ENCODE measurements around the gene SIM1.

DNA sequence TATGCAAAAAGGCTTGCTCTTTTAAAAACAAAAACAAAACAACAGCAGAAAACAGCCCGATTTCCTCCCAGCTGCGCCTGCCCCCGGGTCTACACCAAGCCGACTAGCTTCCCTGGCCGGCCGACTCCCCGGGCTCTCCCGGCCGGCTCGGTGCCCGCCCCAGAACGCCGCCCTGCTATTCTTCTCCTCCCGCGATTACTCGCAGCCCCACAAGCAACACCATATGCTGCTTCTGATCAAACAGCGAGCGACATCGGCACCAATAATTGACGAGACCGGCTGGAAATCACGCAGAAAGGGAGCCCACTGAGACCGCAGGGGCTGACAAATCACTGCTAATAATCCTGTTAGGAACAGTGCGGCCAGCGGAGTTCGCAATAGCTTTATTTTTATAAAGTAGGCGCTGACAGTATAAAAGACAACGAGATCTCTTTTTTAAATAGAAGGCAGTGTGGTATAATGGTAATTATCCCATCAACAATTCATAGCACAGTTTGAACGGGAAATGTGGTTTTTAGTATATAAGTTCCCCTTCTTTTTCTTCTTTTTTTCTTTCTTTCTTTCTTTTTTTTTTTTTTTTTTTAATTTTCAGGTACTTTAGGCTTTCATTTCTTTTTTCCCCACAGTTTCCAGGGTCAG, 3.3 kb downstream of the SIM1 start:
- TF ChIP-seq, protein P1, sequence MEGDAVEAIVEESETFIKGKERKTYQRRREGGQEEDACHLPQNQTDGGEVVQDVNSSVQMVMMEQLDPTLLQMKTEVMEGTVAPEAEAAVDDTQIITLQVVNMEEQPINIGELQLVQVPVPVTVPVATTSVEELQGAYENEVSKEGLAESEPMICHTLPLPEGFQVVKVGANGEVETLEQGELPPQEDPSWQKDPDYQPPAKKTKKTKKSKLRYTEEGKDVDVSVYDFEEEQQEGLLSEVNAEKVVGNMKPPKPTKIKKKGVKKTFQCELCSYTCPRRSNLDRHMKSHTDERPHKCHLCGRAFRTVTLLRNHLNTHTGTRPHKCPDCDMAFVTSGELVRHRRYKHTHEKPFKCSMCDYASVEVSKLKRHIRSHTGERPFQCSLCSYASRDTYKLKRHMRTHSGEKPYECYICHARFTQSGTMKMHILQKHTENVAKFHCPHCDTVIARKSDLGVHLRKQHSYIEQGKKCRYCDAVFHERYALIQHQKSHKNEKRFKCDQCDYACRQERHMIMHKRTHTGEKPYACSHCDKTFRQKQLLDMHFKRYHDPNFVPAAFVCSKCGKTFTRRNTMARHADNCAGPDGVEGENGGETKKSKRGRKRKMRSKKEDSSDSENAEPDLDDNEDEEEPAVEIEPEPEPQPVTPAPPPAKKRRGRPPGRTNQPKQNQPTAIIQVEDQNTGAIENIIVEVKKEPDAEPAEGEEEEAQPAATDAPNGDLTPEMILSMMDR (IDR thresholded peaks at IDR 0.05; ENCODE audit: borderline replicate concordance, extremely low read depth, low read length, poor library complexity, severe bottlenecking), result no peak
- no peak for TF ChIP-seq EZH2 (IDR thresholded peaks at IDR 0.05; ENCODE audit: borderline replicate concordance, low read depth, low read length, severe bottlenecking)

Measured in DND-41 (cell line).